Natural killer cell (primary cell): ENCODE measurements around the gene TEC. TPM values are rescaled to one million over a fixed set of nuclear protein-coding genes. Genes with fewer than 3 reads are reported as not detected.

ENCODE experiments used
- ATAC-seq, 3 donors: fragments of 150-1000 bp in 2 of 3; fragments of 200-7000 bp in 1 of 3; cut with Tn5 transposase; 1 replicate in 1 of 3; 2 replicates in 2 of 3; pipeline ENCODE4 v1.10.0; 2021; ENCODE audit warnings: mild to moderate bottlenecking in 2 of 3, moderate library complexity in 2 of 3
- DNase-seq, 2 donors: peaks; one replicate each; pipeline versions ENCODE4 v3.0.0 to v3.0.0-alpha.2; 2013 to 2021; ENCODE audit warnings: mixed read lengths in 1 of 2
- H3K27ac ChIP-seq: one replicate; pipeline ENCODE4 v1.5.1; 2013; ENCODE audit warnings: mild to moderate bottlenecking, low read length
- H3K27me3 ChIP-seq: one replicate; pipeline ENCODE4 v1.6.1; 2013; ENCODE audit warnings: low read length; ENCODE audit not compliant: control insufficient read depth, insufficient read depth
- H3K36me3 ChIP-seq: one replicate; pipeline ENCODE4 v1.6.1; 2013; ENCODE audit warnings: low read length; ENCODE audit not compliant: control insufficient read depth, insufficient read depth
- H3K4me1 ChIP-seq: one replicate; pipeline ENCODE4 v1.6.1; 2013; ENCODE audit warnings: low read length; ENCODE audit not compliant: control insufficient read depth, insufficient read depth
- H3K4me3 ChIP-seq: one replicate; pipeline ENCODE4 v1.5.1; 2013; ENCODE audit warnings: low read length
- H3K9me3 ChIP-seq: one replicate; pipeline ENCODE4 v1.6.1; 2013; ENCODE audit warnings: low read length; ENCODE audit not compliant: control insufficient read depth, insufficient read depth
- H3K27ac Mint-ChIP-seq, 2 donors: one replicate each; pipeline ENCODE4 v1.8.0; 2022; ENCODE audit warnings: mild to moderate bottlenecking in 2 of 2, mixed read lengths in 2 of 2, moderate library complexity in 1 of 2
- H3K27me3 Mint-ChIP-seq, 2 donors: one replicate each; pipeline ENCODE4 v1.8.0; 2022; ENCODE audit warnings: low read depth in 2 of 2, mixed read lengths in 2 of 2
- H3K36me3 Mint-ChIP-seq: one replicate; pipeline ENCODE4 v1.8.0; 2022; ENCODE audit warnings: mixed read lengths
- H3K4me1 Mint-ChIP-seq, 2 donors: one replicate each; pipeline ENCODE4 v1.8.0; 2022; ENCODE audit warnings: mixed read lengths in 2 of 2
- H3K4me3 Mint-ChIP-seq: one replicate; pipeline ENCODE4 v1.8.0; 2022; ENCODE audit warnings: mild to moderate bottlenecking, moderate library complexity, mixed read lengths
- H3K9me3 Mint-ChIP-seq, 2 donors: one replicate each; pipeline ENCODE4 v1.8.0; 2022; ENCODE audit warnings: mixed read lengths in 2 of 2
- CTCF ChIP-seq: fragments of 200-600 bp; IDR thresholded peaks from one replicate; pipeline ENCODE4 v1.8.0; 2022; ENCODE audit warnings: antibody characterized with exemption
- WGBS: methylation state at CpG from one replicate; pipeline ENCODE4 v1.1.7; 2013; ENCODE audit warnings: missing lambda C conversion rate; ENCODE audit not compliant: insufficient coverage; 5-methylcytosine and 5-hydroxymethylcytosine counted together
- intact Hi-C: fragments of 100-400 bp; cut with micrococcal nuclease; formaldehyde crosslinking; loops from one replicate; pipeline ENCODE4 v1.14.2; 2022
- total RNA-seq, 4 donors: library from RNA; stranded (reverse); fragments of 120-200 nt in 1 of 4; gene quantifications; one replicate each; pipeline versions ENCODE4 v1.2.3 to v1.2.4, GENCODE V29; 2013 to 2022

The TEC gene
- total RNA-seq, 3 donors from 2014 or later (not counting 1 experiment from before 2014, with no cell fraction given), result 4.0 to 7.4 (median 4.7) TPM

DNA sequence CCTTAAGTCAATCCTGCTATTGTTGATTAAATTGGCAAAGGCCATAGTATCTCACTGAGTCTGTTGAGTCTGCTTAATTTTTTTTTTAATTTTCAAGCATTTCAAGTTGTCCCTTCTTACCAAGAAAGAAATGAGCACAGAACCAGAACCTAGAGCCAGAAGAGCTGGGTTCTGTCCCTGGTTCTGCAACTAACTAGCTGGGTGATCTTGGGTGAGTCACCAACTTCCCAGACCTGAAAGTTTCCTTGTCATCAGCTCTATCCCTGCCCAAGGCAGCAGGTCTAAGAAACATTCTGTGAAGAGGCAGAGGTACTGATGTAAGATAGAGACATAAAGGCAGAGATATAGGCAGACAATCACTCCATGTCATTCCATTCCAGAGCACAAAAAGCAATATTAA lies 17.3 kb downstream of the TEC start:
- ATAC-seq (no peak), DNase-seq (no peak)
- Mint-ChIP-seq H3K4me3 (no peak overlapping the region), H3K27me3 (no peaks in the 10 kb centered on the region), H3K4me1 (peaks cover 13% of the 10 kb centered on the region in 2 donors), H3K9me3 (no peaks in the 10 kb centered on the region), H3K27ac (no peak overlapping the region), H3K36me3 (no peaks in the 10 kb centered on the region)
- Histone ChIP-seq H3K27ac (no peak overlapping the region), H3K9me3 (no peaks in the 10 kb centered on the region), H3K27me3 (no peaks in the 10 kb centered on the region), H3K36me3 (no peaks in the 10 kb centered on the region), H3K4me1 (peaks cover 8% of the 10 kb centered on the region), H3K4me3 (no peak overlapping the region)
- no peak for TF ChIP-seq CTCF
- intact Hi-C loops, result no loop called here

GRCh38 chr4:48250980-48251379 lies 18.7 kb downstream of the TEC start:
- no peaks in the 10 kb centered on the region for H3K36me3 Mint-ChIP-seq
- no peak overlapping the region for H3K4me3 ChIP-seq
- TF ChIP-seq CTCF, result no peak
- no peak overlapping the region for H3K27ac ChIP-seq
- H3K4me3 Mint-ChIP-seq, result no peak overlapping the region
- H3K4me1 Mint-ChIP-seq, result peaks cover 13% of the 10 kb centered on the region in 2 donors
- no peaks in the 10 kb centered on the region for H3K9me3 ChIP-seq
- peaks cover 6% of the 10 kb centered on the region for H3K4me1 ChIP-seq
- no peaks in the 10 kb centered on the region for H3K27me3 ChIP-seq
- H3K27me3 Mint-ChIP-seq, result no peaks in the 10 kb centered on the region
- intact Hi-C loops, result no loop called here
- H3K27ac Mint-ChIP-seq, result no peak overlapping the region
- H3K36me3 ChIP-seq, result no peaks in the 10 kb centered on the region
- WGBS, result 64% methylated on average over 2 of the region's 2 CpGs
- DNase-seq (no peak), ATAC-seq (no peak)
- no peaks in the 10 kb centered on the region for H3K9me3 Mint-ChIP-seq

DNA sequence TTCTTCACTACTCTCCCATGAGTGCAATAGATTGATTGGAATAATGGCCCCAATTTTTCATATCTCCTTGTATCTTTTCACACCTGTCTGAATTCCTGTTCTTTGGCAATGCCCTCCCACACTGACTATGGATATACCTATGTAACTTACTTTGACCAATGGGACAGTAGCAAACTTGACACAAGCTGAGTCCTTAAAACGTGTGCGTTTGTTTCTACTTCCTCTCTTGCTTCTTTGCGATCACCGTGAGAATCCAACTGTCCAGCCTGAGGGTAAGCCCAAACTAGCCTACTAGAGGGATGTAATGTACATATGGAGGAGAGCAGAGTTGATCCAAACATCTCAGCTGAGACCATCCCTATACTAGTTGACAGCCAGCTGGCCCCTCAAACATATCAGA lies 19.3 kb downstream of the TEC start:
- H3K36me3 Mint-ChIP-seq, result no peaks in the 10 kb centered on the region
- H3K27ac Mint-ChIP-seq, result no peak overlapping the region
- intact Hi-C loops, result no loop called here
- no peaks in the 10 kb centered on the region for H3K27me3 ChIP-seq
- no peaks in the 10 kb centered on the region for H3K9me3 Mint-ChIP-seq
- no peak overlapping the region for H3K27ac ChIP-seq
- TF ChIP-seq CTCF, result no peak
- no peak overlapping the region for H3K4me3 ChIP-seq
- 89% methylated on average over 4 of the region's 4 CpGs for WGBS
- DNase-seq (no peak), ATAC-seq (no peak)
- H3K9me3 ChIP-seq, result no peaks in the 10 kb centered on the region
- no peak overlapping the region for H3K4me3 Mint-ChIP-seq
- peaks cover 5% of the 10 kb centered on the region for H3K4me1 ChIP-seq
- no peaks in the 10 kb centered on the region for H3K36me3 ChIP-seq
- no peaks in the 10 kb centered on the region for H3K27me3 Mint-ChIP-seq
- peaks cover 13% of the 10 kb centered on the region in 2 donors for H3K4me1 Mint-ChIP-seq

DNA sequence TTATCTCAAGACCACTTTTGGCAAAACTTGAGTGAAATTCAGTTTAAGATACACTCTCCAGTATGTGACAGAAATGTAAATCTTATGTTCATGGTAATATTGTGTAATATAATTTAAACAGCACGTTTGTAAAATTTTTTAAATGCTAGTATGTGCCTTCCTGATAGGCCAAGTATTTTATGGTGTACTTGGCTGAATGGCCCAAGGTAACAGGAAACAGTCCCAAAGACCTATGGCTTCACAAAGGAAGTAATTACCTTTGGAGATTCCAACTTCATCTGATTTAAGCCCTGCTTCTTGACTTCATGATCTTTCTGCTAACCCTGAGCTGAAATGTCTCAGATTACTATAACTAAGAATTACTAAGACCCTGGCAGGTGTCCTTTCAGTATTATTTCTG lies 20.3 kb downstream of the TEC start:
- no peak for TF ChIP-seq CTCF
- no peaks in the 10 kb centered on the region for H3K9me3 Mint-ChIP-seq
- peaks cover 13% of the 10 kb centered on the region in 2 donors for H3K4me1 Mint-ChIP-seq
- H3K4me3 Mint-ChIP-seq, result no peak overlapping the region
- DNase-seq (no peak), ATAC-seq (no peak)
- Histone ChIP-seq H3K27ac (no peak overlapping the region), H3K27me3 (no peaks in the 10 kb centered on the region), H3K4me3 (no peak overlapping the region), H3K4me1 (no peaks in the 10 kb centered on the region), H3K9me3 (no peaks in the 10 kb centered on the region), H3K36me3 (no peaks in the 10 kb centered on the region)
- intact Hi-C loops, result no loop called here
- no peaks in the 10 kb centered on the region for H3K36me3 Mint-ChIP-seq
- H3K27ac Mint-ChIP-seq, result no peak overlapping the region
- H3K27me3 Mint-ChIP-seq, result no peaks in the 10 kb centered on the region
- WGBS, result 33% methylated on average over 1 of the region's 1 CpG
